Naive thymus-derived CD4-positive, alpha-beta T cell (primary cell): ENCODE results near the gene PLOD1. TPM values are rescaled to one million over a fixed set of nuclear protein-coding genes. Genes with fewer than 3 reads are reported as not detected.
A peak's percentile ranks its signal among the peaks of the same experiment; 100 is the strongest.

ENCODE experiments used
- ATAC-seq: fragments of 150-1000 bp; cut with Tn5 transposase; 2 replicates; pipeline ENCODE4 v1.10.0; 2021; ENCODE audit warnings: mild to moderate bottlenecking, moderate library complexity
- CTCF ChIA-PET: fragments of 350-600 bp; sonication (Branson Sonifier 250); formaldehyde crosslinking; loops from one replicate; lab custom pipeline; 2021; ENCODE audit warnings: antibody characterized with exemption; lab: Charles Lee
- POLR2A ChIA-PET: fragments of 350-600 bp; sonication (Branson Sonifier 250); formaldehyde crosslinking; loops from one replicate; lab custom pipeline; 2021; ENCODE audit warnings: antibody characterized with exemption, inconsistent platforms; lab: Charles Lee
- DNase-seq, 9 donors: peaks; one replicate each; pipeline versions ENCODE4 v3.0.0 to v3.0.0-alpha.2; 2020 to 2022; ENCODE audit warnings: mixed read lengths in 1 of 9
- H3K27ac ChIP-seq: one replicate; pipeline ENCODE4 v1.7.0; 2013; ENCODE audit warnings: mild to moderate bottlenecking, low read depth, low read length, moderate library complexity
- H3K27me3 ChIP-seq, 2 donors: one replicate each; pipeline ENCODE4 v1.7.0; 2013; ENCODE audit warnings: low read length in 2 of 2, mild to moderate bottlenecking in 2 of 2, moderate library complexity in 2 of 2; ENCODE audit not compliant: control insufficient read depth in 2 of 2, insufficient read depth in 2 of 2
- H3K36me3 ChIP-seq, 3 experiments: 1 replicate in 2 of 3; 2 replicates in 1 of 3; pipeline ENCODE4 v1.7.0; 2013; ENCODE audit warnings: low read length in 3 of 3, mild to moderate bottlenecking in 3 of 3, moderate library complexity in 1 of 3; ENCODE audit not compliant: insufficient read depth in 3 of 3, control insufficient read depth in 2 of 3
- H3K4me1 ChIP-seq, 2 donors: one replicate each; pipeline ENCODE4 v1.7.0; 2013; ENCODE audit warnings: low read length in 2 of 2, mild to moderate bottlenecking in 2 of 2, moderate library complexity in 1 of 2; ENCODE audit not compliant: control insufficient read depth in 2 of 2, insufficient read depth in 2 of 2
- H3K4me3 ChIP-seq: 2 replicates; pipeline ENCODE4 v1.7.0; 2013; ENCODE audit warnings: mild to moderate bottlenecking, low read length
- H3K9me3 ChIP-seq, 3 experiments: 1 replicate in 2 of 3; 2 replicates in 1 of 3; pipeline ENCODE4 v1.7.0; 2013; ENCODE audit warnings: low read length in 3 of 3; ENCODE audit not compliant: control insufficient read depth in 2 of 3
- H3K27ac Mint-ChIP-seq, 9 donors: one replicate each; pipeline ENCODE4 v1.8.0; 2020 to 2022; ENCODE audit warnings: mixed read lengths in 9 of 9, mild to moderate bottlenecking in 8 of 9, moderate library complexity in 5 of 9, inconsistent platforms in 2 of 9
- H3K27me3 Mint-ChIP-seq, 5 donors: one replicate each; pipeline ENCODE4 v1.8.0; 2021 to 2022; ENCODE audit warnings: mixed read lengths in 5 of 5, mild to moderate bottlenecking in 1 of 5
- H3K36me3 Mint-ChIP-seq, 5 donors: one replicate each; pipeline ENCODE4 v1.8.0; 2020 to 2022; ENCODE audit warnings: mixed read lengths in 5 of 5, mild to moderate bottlenecking in 3 of 5, inconsistent platforms in 1 of 5
- H3K4me1 Mint-ChIP-seq, 7 donors: one replicate each; pipeline ENCODE4 v1.8.0; 2020 to 2022; ENCODE audit warnings: mixed read lengths in 7 of 7, mild to moderate bottlenecking in 3 of 7, inconsistent platforms in 1 of 7
- H3K4me3 Mint-ChIP-seq, 10 donors: one replicate each; pipeline ENCODE4 v1.8.0; 2020 to 2022; ENCODE audit warnings: mild to moderate bottlenecking in 10 of 10, mixed read lengths in 10 of 10, moderate library complexity in 6 of 10, inconsistent platforms in 2 of 10
- H3K9me3 Mint-ChIP-seq, 11 donors: one replicate each; pipeline ENCODE4 v1.8.0; 2020 to 2022; ENCODE audit warnings: mixed read lengths in 11 of 11, mild to moderate bottlenecking in 4 of 11, inconsistent platforms in 1 of 11, moderate library complexity in 1 of 11
- intact Hi-C, 2 donors: fragments of 100-400 bp; cut with micrococcal nuclease; formaldehyde crosslinking; loops; one replicate each; pipeline ENCODE4 v1.15.1; 2023
- polyA plus RNA-seq, 2 donors: library from polyadenylated mRNA; unstranded; fragments of 300-500 nt; fragmentation: Illumina TruSeq; gene quantifications; one replicate each; pipeline ENCODE4 v1.2.3, GENCODE V29; 2021
- total RNA-seq, 6 experiments: library from RNA in 5 of 6; stranded (reverse) in 5 of 6; gene quantifications; 1 replicate in 5 of 6; 2 replicates in 1 of 6; pipeline ENCODE4 v1.2.3 and lab custom pipeline; 2021 to 2026

PLOD1 gene
- total and polyA plus RNA-seq, 7 experiments from 2014 or later, result 1.8 to 24.2 (median 4.2) TPM

- Mint-ChIP-seq H3K4me3 (no peak overlapping the region), H3K9me3 (no peaks in the 10 kb centered on the region), H3K36me3 (peaks cover 0 to 16% (median 15%) of the 10 kb centered on the region in 5 donors), H3K27ac (peak overlapping the region in 1 of 9 donors; percentile 27), H3K4me1 (peaks cover 22 to 43% (median 28%) of the 10 kb centered on the region in 7 donors), H3K27me3 (no peaks in the 10 kb centered on the region)
- no peak overlapping the region for H3K27ac ChIP-seq
- intact Hi-C loops, result no loop called here
- POLR2A ChIA-PET, result interaction anchor here (1.3 to 4.2 kb wide), 3 partner anchors 9 to 15 kb away, joined by 6 to 27 read pairs (median 14); partner anchors contain the start of gene PLOD1
- no peak overlapping the region for H3K4me3 ChIP-seq
- no peaks in the 10 kb centered on the region for H3K9me3 ChIP-seq
- peaks cover 5 to 16% of the 10 kb centered on the region in 2 donors for H3K4me1 ChIP-seq
- H3K27me3 ChIP-seq, result no peaks in the 10 kb centered on the region
- peaks cover 0 to 54% (median 6%) of the 10 kb centered on the region in 3 experiments for H3K36me3 ChIP-seq
- CTCF ChIA-PET, result no interaction called here
- ATAC-seq, result no peak
- no peak for DNase-seq
Observed at GRCh38 chr1:11918799-11919519, 15.6 kb upstream of the PLOD1 start.

GRCh38 chr1:11919621-11920020, 14.9 kb upstream of the PLOD1 start:
- POLR2A ChIA-PET, result interaction anchor here (0.9 to 4.2 kb wide), 3 partner anchors 9 to 12 kb away, joined by 3 to 27 read pairs (median 14); no protein-coding TSS in a partner anchor
- H3K4me3 ChIP-seq, result no peak overlapping the region
- no peak overlapping the region for H3K27ac ChIP-seq
- H3K9me3 Mint-ChIP-seq, result no peaks in the 10 kb centered on the region
- DNase-seq (no peak), ATAC-seq (no peak)
- intact Hi-C loops, result no loop called here
- peaks cover 25 to 50% (median 33%) of the 10 kb centered on the region in 7 donors for H3K4me1 Mint-ChIP-seq
- no peaks in the 10 kb centered on the region for H3K27me3 Mint-ChIP-seq
- peaks cover 10 to 22% of the 10 kb centered on the region in 2 donors for H3K4me1 ChIP-seq
- CTCF ChIA-PET, result no interaction called here
- H3K36me3 Mint-ChIP-seq, result peaks cover 0 to 20% (median 16%) of the 10 kb centered on the region in 5 donors
- no peaks in the 10 kb centered on the region for H3K9me3 ChIP-seq
- H3K27me3 ChIP-seq, result no peaks in the 10 kb centered on the region
- H3K36me3 ChIP-seq, result peaks cover 0 to 54% (median 6%) of the 10 kb centered on the region in 3 experiments
- no peak overlapping the region for H3K27ac Mint-ChIP-seq
- peak overlapping the region in 1 of 10 donors; percentile 9 for H3K4me3 Mint-ChIP-seq

GRCh38 chr1:11920239-11920903, 14.1 kb upstream of the PLOD1 start:
- CTCF ChIA-PET, result no interaction called here
- Histone ChIP-seq H3K4me1 (peaks cover 14 to 28% of the 10 kb centered on the region in 2 donors), H3K4me3 (no peak overlapping the region), H3K27ac (no peak overlapping the region), H3K36me3 (peaks cover 0 to 54% (median 6%) of the 10 kb centered on the region in 3 experiments), H3K9me3 (no peaks in the 10 kb centered on the region), H3K27me3 (no peaks in the 10 kb centered on the region)
- Mint-ChIP-seq H3K9me3 (no peaks in the 10 kb centered on the region), H3K4me1 (peaks cover 31 to 56% (median 39%) of the 10 kb centered on the region in 7 donors), H3K36me3 (peaks cover 0 to 23% (median 16%) of the 10 kb centered on the region in 5 donors), H3K27me3 (no peaks in the 10 kb centered on the region), H3K4me3 (peak overlapping the region in 3 of 10 donors; percentile 30 to 48 (median 45)), H3K27ac (peak overlapping the region in 3 of 9 donors; percentile 37 to 52 (median 47))
- DNase-seq (no peak), ATAC-seq (no peak)
- intact Hi-C loops, result no loop called here
- POLR2A ChIA-PET, result interaction anchor here (0.9 to 4.2 kb wide), 2 partner anchors 10 to 12 kb away, joined by 3 to 14 read pairs; no protein-coding TSS in a partner anchor

GRCh38 chr1:11921022-11921421, 13.5 kb upstream of the PLOD1 start:
- H3K27ac ChIP-seq, result no peak overlapping the region
- peaks cover 14 to 28% of the 10 kb centered on the region in 2 donors for H3K4me1 ChIP-seq
- CTCF ChIA-PET, result no interaction called here
- peak overlapping the region in 1 of 10 donors; percentile 34 for H3K4me3 Mint-ChIP-seq
- peak overlapping the region in 1 of 9 donors; percentile 37 for H3K27ac Mint-ChIP-seq
- peaks cover 0 to 54% (median 6%) of the 10 kb centered on the region in 3 experiments for H3K36me3 ChIP-seq
- no peak overlapping the region for H3K4me3 ChIP-seq
- no peaks in the 10 kb centered on the region for H3K27me3 Mint-ChIP-seq
- peaks cover 31 to 56% (median 39%) of the 10 kb centered on the region in 7 donors for H3K4me1 Mint-ChIP-seq
- H3K27me3 ChIP-seq, result no peaks in the 10 kb centered on the region
- no peaks in the 10 kb centered on the region for H3K9me3 ChIP-seq
- no peaks in the 10 kb centered on the region for H3K9me3 Mint-ChIP-seq
- H3K36me3 Mint-ChIP-seq, result peaks cover 0 to 23% (median 16%) of the 10 kb centered on the region in 5 donors
- intact Hi-C loops, result no loop called here
- POLR2A ChIA-PET, result interaction anchor here (0.6 to 4.2 kb wide), 3 partner anchors 13 to 831 kb away, joined by 3 to 14 read pairs (median 10); no protein-coding TSS in a partner anchor
- DNase-seq (no peak), ATAC-seq (no peak)

GRCh38 chr1:11923069-11923826, 11.3 kb upstream of the PLOD1 start:
- Mint-ChIP-seq H3K36me3 (peaks cover 0 to 22% (median 16%) of the 10 kb centered on the region in 5 donors), H3K27me3 (no peaks in the 10 kb centered on the region), H3K27ac (peak overlapping the region in 7 of 9 donors; percentile 32 to 86 (median 53)), H3K4me1 (peaks cover 37 to 68% (median 40%) of the 10 kb centered on the region in 7 donors), H3K4me3 (peak overlapping the region; percentile 83 to 92 (median 87)), H3K9me3 (no peaks in the 10 kb centered on the region)
- no peak overlapping the region for H3K27ac ChIP-seq
- peaks cover 0 to 45% (median 3%) of the 10 kb centered on the region in 3 experiments for H3K36me3 ChIP-seq
- ATAC-seq (no peak), DNase-seq (no peak)
- CTCF ChIA-PET, result interaction anchor here (0.6 kb wide), 1 partner anchor 16 kb away, joined by 3 read pairs; no protein-coding TSS in a partner anchor
- H3K4me1 ChIP-seq, result peaks cover 14 to 32% of the 10 kb centered on the region in 2 donors
- no peaks in the 10 kb centered on the region for H3K27me3 ChIP-seq
- POLR2A ChIA-PET, result interaction anchor here (1.0 to 2.0 kb wide), 3 partner anchors 12 to 15 kb away, joined by 4 to 8 read pairs (median 5); no protein-coding TSS in a partner anchor
- H3K4me3 ChIP-seq, result no peak overlapping the region
- intact Hi-C loops, result no loop called here
- H3K9me3 ChIP-seq, result no peaks in the 10 kb centered on the region

- H3K9me3 Mint-ChIP-seq, result no peaks in the 10 kb centered on the region
- Histone ChIP-seq H3K36me3 (peaks cover 0 to 42% (median 3%) of the 10 kb centered on the region in 3 experiments), H3K27me3 (no peaks in the 10 kb centered on the region), H3K9me3 (no peaks in the 10 kb centered on the region), H3K4me3 (no peak overlapping the region), H3K4me1 (peaks cover 14 to 32% of the 10 kb centered on the region in 2 donors), H3K27ac (peak overlapping the region; percentile 26)
- peaks cover 37 to 68% (median 40%) of the 10 kb centered on the region in 7 donors for H3K4me1 Mint-ChIP-seq
- POLR2A ChIA-PET, result interaction anchor here (1.0 to 2.0 kb wide), 3 partner anchors 12 to 16 kb away, joined by 4 to 8 read pairs (median 5); no protein-coding TSS in a partner anchor
- no peak for DNase-seq
- H3K36me3 Mint-ChIP-seq, result peaks cover 0 to 22% (median 16%) of the 10 kb centered on the region in 5 donors
- no peaks in the 10 kb centered on the region for H3K27me3 Mint-ChIP-seq
- intact Hi-C loops, result no loop called here
- H3K4me3 Mint-ChIP-seq, result peak overlapping the region; percentile 83 to 92 (median 87)
- H3K27ac Mint-ChIP-seq, result peak overlapping the region in 5 of 9 donors; percentile 48 to 86 (median 61)
- no peak for ATAC-seq
- CTCF ChIA-PET, result interaction anchor here (0.6 kb wide), 1 partner anchor 16 kb away, joined by 3 read pairs; no protein-coding TSS in a partner anchor
Observed at GRCh38 chr1:11923827-11924113, 10.7 kb upstream of the PLOD1 start.
